Activated CD8-positive, alpha-beta memory T cell treated with anti-CD3 and anti-CD28 coated beads for 36 hours (primary cell): ENCODE results near the gene PITPNM3. TPM values are rescaled to one million over a fixed set of nuclear protein-coding genes. Genes with fewer than 3 reads are reported as not detected.

Source experiments
- CTCF ChIA-PET: fragments of 350-600 bp; sonication (Branson Sonifier 250); formaldehyde crosslinking; loops from one replicate; lab custom pipeline; 2021; ENCODE audit warnings: antibody characterized with exemption; lab: Charles Lee
- POLR2A ChIA-PET: fragments of 350-600 bp; sonication (Branson Sonifier 250); formaldehyde crosslinking; loops from one replicate; lab custom pipeline; 2021; ENCODE audit warnings: antibody characterized with exemption; lab: Charles Lee
- total RNA-seq, 2 experiments: library from RNA; stranded (reverse); gene quantifications; one replicate each; pipeline ENCODE4 v1.2.3, GENCODE V29; 2021

The PITPNM3 gene
- total RNA-seq, 2 experiments from 2014 or later = 0.44 to 0.59 TPM

GRCh38 chr17:6413065-6413464 is 143.3 kb downstream of the PITPNM3 start:
- ChIA-PET CTCF (interaction anchor here (0.7 to 1.5 kb wide), 6 partner anchors 12 to 820 kb away, joined by 3 to 4 read pairs (median 3); no protein-coding TSS in a partner anchor), POLR2A (no interaction called here)

GRCh38 chr17:6408735-6409134 is 147.6 kb downstream of the PITPNM3 start:
- POLR2A ChIA-PET = no interaction called here

GRCh38 chr17:6408276-6408675 is 148.1 kb downstream of the PITPNM3 start:
- ChIA-PET POLR2A (no interaction called here), CTCF (no interaction called here)

More at GRCh38 chr17:6408735-6409134, 147.6 kb downstream of the PITPNM3 start:
- CTCF ChIA-PET = no interaction called here

- ChIA-PET POLR2A (no interaction called here), CTCF (no interaction called here)
Measured at GRCh38 chr17:6402258-6402657, 154.1 kb downstream of the PITPNM3 start.

Other genes with a start within 250 kb of the PITPNM3 start
- not detected for gene AIPL1, start 121.4 kb downstream of the PITPNM3 start, total RNA-seq
- 1 to 10 TPM; 2.9 to 3.3 TPM for gene PIMREG, start 112.1 kb downstream of the PITPNM3 start, total RNA-seq
- 10 to 100 TPM; 20.8 to 21.4 TPM for gene KIAA0753, start 84.2 kb upstream of the PITPNM3 start, total RNA-seq
- gene TXNDC17, start 84.5 kb upstream of the PITPNM3 start, total RNA-seq = 100 to 1,000 TPM; 121 to 126 TPM
- gene MED31, start 95.0 kb upstream of the PITPNM3 start, total RNA-seq = 10 to 100 TPM; 25.2 to 28.5 TPM
- gene C17orf100, start 95.2 kb upstream of the PITPNM3 start, total RNA-seq = 1 to 10 TPM; 1.5 TPM
- gene SLC13A5, start 156.8 kb upstream of the PITPNM3 start, total RNA-seq = not detected
- gene XAF1, start 199.5 kb upstream of the PITPNM3 start, total RNA-seq = 1 to 10 TPM; 2.2 to 2.7 TPM
- gene FBXO39, start 219.7 kb upstream of the PITPNM3 start, total RNA-seq = not detected